Fibroblast of skin of left quadriceps (primary cell): ENCODE measurements around the gene MANF.

Experiments
- DNase-seq, 2 experiments: peaks; one replicate each; pipeline ENCODE4 v3.0.0-alpha.2; 2013; ENCODE audit warnings: low read depth in 2 of 2

The MANF gene

GRCh38 chr3:51390246-51391074, 5.4 kb downstream of the MANF start:
- DNase-seq, result no peak

- peak; percentile 91 for DNase-seq
Observed at GRCh38 chr3:51391075-51391565, 6.0 kb downstream of the MANF start, which contains the start of gene RBM15B. Gene RBM15B, plus strand, starts transcription at chr3:51391285. Its CDS starts 115 bp downstream, at chr3:51391400.

GRCh38 chr3:51391566-51392354, 6.7 kb downstream of the MANF start:
- no peak for DNase-seq

- DNase-seq, result no peak
Observed at GRCh38 chr3:51392355-51393133, 7.5 kb downstream of the MANF start.

DNA sequence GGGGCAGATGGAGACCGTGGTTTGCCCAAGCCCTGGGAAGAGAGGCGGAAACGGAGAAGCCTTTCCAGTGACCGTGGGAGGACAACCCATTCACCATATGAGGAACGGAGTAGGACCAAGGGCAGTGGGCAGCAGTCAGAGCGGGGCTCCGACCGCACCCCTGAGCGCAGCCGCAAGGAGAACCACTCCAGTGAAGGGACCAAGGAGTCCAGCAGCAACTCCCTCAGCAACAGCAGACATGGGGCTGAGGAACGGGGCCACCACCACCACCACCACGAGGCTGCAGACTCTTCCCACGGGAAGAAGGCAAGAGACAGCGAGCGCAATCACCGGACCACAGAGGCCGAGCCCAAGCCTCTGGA, 8.0 kb downstream of the MANF start:
- DNase-seq, result no peak

DNA sequence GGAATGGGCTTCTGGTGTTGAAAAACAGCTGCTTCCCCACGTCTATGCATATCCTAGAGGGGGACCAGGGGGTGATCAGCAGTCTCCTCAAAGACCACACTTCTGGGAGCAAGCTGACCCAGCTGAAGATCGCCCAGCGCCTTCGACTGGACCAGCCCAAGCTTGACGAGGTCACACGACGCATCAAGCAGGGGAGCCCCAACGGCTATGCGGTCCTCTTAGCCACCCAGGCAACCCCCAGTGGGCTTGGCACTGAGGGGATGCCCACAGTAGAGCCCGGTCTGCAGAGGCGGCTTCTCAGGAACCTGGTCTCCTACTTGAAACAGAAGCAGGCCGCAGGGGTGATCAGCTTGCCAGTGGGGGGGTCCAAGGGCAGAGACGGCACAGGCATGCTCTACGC, 8.5 kb downstream of the MANF start:
- no peak for DNase-seq

GRCh38 chr3:51394541-51394940, 9.4 kb downstream of the MANF start:
- no peak for DNase-seq

- DNase-seq, result no peak
Observed at GRCh38 chr3:51395493-51396213, 10.6 kb downstream of the MANF start.

DNA sequence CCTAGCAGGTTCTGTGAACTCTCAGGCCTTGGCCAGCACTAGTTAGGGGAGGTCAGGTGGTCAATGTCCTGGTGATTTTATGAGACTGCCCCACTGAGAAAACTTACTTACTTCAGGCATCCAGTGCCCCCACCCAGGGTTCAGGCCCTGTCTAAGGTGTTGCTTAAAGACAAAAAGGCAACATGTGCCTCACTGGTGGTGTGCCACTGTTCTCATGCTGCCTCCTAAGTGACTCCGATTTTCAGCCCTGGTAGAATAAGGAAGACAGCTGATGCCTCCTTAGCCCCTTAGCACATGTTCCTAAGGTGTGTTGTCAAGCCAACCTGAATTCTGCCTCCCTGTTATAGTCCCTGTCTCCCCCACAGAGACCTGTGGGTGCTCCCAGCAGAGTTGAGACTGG, 11.3 kb downstream of the MANF start:
- no peak for DNase-seq

- no peak for DNase-seq
Observed at GRCh38 chr3:51397392-51397791, 12.3 kb downstream of the MANF start.

GRCh38 chr3:51398595-51399310, 13.7 kb downstream of the MANF start:
- no peak for DNase-seq

DNA sequence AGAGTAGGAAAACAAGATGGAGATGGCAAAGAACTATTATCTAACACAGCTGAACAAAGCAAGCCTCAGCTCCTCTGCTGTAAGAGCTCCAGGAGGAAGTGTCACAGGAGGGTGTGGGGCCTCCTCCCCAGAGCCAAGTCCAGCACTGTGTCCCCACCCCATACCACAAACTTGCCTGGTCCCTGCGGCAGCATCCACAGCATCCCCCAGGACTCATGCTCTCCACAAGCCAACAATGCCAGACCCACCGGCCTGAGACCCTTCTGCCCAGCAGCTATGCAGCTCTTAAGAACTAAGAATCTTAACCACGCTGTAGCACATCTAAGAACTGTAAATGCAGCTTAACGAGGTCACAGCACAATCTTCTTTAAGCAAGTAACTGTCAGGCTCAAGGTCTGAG, 15.1 kb downstream of the MANF start:
- no peak for DNase-seq

GRCh38 chr3:51401735-51402134, 16.6 kb downstream of the MANF start:
- DNase-seq, result no peak

- no peak for DNase-seq
Observed at GRCh38 chr3:51403675-51404074, 18.6 kb downstream of the MANF start.

DNA sequence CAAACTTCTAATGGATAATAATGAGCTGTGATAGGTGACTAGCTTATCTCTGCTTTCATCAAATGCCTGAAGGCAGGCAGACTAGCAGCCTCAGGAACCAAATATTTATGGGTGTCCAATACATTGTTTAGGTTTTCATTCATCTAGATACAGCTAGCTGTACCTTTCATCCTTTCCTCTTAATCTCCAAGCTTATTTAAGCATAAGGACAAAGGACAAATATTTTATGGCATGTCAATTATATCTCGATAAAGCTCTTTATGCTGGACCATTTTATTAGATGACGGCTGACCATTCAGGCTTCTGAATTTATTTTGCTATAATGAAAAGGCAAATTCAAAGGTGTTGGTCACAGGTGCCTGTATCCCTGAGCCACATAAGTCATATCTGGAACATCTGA, 22.9 kb downstream of the MANF start:
- DNase-seq, result no peak

- DNase-seq, result no peak
Observed at GRCh38 chr3:51408813-51409212, 23.7 kb downstream of the MANF start.

GRCh38 chr3:51422211-51422610, 37.1 kb downstream of the MANF start:
- no peak for DNase-seq

DNA sequence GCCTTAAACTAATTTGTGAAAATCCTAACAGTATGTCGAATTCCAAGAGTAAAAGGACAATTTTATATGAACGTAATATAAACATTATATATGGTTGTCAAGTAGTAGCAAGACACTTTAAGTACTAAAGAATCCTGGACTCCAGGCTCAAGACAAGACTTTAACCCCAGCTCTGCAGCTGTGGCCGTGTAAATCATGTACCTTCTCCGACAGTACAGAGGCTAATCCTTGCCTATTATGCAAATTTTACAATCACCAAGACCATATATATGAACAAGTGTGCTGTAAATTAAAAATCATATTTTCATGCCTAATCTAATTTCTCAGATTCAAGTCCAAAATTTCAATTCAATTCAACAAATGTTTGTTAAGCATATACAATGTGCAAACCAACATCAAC, 41.8 kb downstream of the MANF start:
- DNase-seq, result no peak

DNA sequence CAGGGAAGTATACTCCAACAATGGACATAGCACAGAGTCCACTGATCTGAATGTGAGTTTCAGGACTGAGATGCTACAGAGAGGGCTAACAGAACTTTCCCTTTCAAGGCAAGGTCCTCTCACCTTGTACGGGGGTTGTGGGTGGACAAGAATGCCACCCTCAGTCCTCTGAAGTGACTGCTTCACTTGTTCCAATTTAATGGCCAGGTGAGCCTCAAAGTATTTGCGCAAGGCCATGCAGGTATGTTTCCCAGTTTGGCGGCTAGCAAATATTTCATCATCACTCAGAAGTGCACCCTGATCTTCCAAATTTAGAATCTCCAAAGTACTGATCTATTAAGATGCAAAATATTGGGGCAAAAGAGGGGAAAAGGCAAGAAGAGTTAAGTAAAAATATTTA, 44.0 kb downstream of the MANF start:
- DNase-seq, result no peak

- DNase-seq, result no peak
Observed at GRCh38 chr3:51434110-51434509, 49.0 kb downstream of the MANF start.
